HG02885 (cell line): ENCODE measurements around the gene ANKRD18B.
"Not testable (repeated sequence)": the region's sequence is repeated elsewhere in the genome, so short reads cannot be mapped to it uniquely, and the experiment has no call there.

Experiments used
- ATAC-seq: cut with Tn5 transposase; IDR thresholded peaks from one replicate; pipeline ENCODE4 v1.9.1; 2021; ENCODE audit warnings: mild to moderate bottlenecking; ENCODE audit not compliant: unreplicated experiment, poor library complexity

The ANKRD18B gene

DNA sequence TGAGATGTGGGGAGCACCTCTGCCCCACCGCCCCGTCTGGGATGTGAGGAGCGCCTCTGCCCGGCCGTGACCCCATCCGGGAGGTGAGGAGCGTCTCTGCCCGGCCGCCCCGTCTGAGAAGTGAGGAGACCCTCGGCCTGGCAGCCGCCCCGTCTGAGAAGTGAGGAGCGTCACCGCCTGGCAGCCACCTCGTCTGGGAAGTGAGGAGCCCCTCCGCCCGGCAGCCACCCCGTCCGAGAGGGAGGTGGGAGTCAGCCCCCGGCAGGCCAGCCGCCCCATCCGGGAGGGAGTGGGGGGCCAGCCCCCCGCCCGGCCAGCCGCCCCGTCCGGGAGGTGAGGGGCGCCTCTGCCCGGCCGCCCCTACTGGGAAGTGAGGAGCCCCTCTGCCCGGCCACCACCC is 76.9 kb downstream of the ANKRD18B start:
- not testable (repeated sequence) for ATAC-seq

DNA sequence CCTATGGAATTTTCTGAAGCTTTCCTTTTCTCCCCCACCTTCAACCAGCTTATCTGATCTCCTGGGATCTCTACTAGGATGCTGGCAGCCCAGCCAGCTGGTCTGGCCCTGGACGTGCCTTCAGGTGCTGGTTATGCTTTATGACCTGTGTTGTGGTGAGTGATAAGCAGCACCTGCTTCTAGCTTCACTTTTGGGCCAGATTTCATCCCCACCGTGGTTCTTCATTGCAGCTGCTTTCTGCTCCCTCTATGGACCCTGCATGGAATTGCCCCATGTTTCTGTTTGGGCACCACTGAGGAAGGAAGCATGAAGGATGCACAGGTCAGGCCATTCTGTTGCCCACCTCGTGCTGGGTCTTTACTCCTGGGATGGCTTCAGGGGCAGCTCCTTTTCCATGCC is 80.2 kb downstream of the ANKRD18B start:
- not testable (repeated sequence) for ATAC-seq

DNA sequence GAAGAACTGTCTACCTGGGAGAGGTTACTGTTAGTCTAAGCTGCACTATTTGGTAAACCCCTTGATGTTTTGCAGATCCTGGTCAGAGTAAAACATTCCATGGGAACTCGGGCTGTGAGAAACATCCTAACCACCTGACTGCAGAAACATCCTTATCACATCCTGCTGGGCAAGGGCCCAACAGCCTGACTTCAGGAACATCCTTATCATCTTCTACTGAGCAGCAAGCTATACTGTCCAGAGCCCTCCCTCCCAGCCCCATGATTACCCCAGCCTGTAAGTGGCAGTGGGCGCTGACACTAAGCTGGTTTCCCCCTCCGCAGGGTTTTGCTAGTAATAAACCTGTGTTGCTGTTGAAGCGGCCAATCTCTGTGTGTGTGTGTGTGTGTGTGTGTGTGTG is 80.9 kb downstream of the ANKRD18B start:
- not testable (repeated sequence) for ATAC-seq

DNA sequence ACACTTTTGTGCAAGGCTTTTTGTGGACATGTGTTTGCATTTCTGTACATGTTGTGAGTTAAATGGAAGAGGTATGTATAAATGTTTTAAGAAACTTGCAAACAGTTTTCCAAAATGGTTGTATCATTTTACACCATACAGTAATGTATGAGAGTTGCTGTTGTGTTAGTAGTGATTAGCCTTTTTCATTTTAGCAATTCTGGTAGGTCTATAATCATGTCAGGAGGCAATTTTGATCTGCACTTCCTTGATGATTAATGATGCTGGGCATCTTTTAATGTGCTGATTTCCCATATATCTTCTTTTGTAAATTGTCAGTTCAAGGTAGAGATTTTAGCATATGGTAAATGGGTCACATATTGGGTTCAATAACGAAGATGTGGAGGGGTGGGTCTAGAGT is 87.3 kb downstream of the ANKRD18B start:
- no peak for ATAC-seq

DNA sequence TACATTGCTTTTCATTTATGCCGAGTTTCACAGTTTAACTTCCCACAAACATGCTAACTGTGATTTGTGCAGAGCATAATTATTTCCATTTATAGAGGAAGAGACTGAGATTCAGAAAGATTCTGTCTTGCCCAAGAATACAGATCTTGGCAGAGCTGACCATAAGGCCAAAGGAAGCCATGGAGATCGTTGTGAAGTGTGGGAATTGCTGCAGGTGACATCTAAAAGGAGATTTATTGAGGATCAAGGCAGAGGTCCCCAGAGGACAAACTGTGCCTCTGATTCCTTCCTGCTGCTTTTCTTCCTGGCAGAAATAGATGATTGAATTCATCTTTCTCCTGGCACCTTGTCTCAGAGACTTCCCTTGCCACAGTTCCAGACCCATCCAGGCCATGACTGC is 88.4 kb downstream of the ANKRD18B start:
- ATAC-seq, result not testable (repeated sequence)

DNA sequence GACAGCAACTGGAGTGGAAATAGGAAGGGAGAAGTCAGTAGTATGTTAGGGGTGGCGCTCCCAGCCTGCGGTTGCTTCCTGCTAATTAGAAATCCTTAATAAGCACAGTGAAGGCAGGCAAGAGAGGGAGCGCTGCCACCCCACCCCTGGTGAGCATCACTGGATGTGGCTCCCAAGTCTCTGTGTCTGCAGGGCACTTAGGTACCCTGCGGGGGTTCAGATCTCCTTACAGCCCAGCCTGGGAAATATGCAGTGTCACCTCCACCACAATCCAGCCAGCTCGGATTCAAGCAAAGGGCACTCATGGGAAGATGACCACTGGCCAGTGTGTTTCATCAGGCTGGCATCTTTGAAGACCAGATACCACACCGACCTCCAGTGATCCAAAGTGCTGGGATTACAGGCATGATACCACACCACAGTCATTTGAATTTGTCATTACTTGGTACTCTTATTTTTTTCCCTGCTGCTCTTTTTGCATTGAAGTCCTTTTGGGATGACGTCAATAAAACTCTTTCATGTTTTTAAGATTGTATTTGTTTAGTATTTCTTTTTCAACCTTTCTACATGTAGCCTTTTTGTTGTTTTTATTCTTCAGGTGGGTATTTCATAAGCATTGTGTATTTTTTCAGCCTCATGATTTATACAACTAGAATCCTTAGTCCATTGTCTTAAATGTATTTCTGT is 90.1 kb downstream of the ANKRD18B start:
- no peak for ATAC-seq

DNA sequence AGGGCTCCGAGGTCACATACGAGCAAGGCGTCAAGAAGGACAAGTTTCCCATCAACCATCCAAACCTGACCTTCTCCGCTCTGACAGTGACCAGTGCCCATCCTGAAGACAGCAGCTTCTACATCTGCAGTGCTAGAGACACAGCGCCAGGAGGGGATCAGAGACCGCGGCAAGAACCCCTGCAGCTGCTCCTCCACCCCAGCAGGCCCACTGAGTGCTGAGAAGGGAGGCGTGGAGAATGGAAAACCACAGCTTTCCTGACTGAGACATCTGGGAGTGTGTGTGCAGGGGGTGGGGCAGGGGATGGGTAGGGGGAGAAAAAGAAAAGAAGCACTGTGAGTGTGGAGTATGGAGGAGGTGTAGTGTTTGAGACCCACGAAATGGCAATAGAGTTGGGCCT is 94.3 kb downstream of the ANKRD18B start:
- not testable (repeated sequence) for ATAC-seq

DNA sequence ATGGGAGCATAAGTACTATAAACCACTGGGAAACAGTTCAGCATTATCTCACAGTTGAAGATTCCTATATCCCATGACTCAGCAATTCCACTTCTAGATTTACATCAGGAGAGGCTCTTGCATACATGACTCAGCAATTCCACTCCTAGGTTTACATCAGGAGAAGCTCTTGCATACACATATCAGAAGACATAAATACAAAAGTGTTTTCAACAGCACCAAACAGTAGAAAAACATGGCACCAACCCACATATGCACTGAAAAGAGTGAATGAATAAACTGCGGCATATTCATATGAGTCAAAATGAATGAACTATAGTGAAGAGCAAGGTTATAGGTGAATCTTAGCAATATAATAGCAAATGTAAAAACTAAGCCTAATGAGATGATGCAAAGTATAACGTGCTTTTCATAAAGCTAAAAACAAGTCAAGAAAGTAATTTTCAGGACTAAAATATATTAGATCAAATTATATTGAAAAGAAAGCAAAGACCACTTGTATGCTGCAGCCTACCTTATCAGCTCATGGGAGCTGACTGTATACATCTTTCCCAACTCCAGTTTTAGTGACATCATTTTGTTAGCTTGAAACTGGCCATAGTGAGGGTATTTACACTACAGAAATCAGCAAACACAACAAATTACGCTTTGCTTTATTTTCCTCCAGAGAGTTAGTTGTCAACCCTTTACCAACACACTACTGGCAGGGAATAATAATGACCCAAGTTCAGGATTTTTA is 95.8 kb downstream of the ANKRD18B start:
- no peak for ATAC-seq

DNA sequence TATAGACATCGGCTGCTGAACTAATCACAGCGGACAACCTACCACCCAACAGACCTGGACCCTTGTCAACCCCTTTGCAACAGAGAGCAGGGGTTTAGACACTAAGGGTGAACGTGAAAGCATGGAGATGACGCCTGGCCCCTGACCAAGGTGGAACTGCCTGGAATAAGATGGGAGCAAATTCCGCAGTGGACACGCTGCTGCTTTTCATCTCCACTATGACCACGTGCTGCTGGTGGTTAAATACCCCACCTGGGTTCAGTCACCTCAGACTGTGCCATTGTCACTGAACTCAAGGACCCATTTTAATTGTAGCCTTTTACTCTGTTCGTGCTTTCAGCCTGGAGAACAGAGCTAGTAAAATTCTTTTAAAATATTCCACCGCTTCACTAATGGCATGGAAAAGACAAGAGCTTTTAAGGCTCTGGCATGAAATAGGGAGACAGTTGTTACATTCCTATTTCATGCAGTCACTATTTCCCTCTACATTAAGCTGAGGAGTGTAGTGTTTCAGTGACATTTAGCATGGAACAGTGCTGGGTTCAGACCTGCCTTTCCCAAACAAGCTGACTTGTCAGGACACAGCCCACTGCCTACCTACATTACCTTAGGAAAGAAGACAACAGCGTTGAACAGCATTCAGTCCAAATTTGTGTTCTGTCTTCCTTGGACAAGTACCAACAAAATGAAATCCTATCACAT is 96.8 kb downstream of the ANKRD18B start:
- no peak for ATAC-seq
